ENCODE measurements around the gene TRAF2.
A peak's percentile ranks its signal among the peaks of the same experiment; 100 is the strongest.
"Not testable (repeated sequence)": the region's sequence is repeated elsewhere in the genome, so short reads cannot be mapped to it uniquely, and the experiment has no call there.

Gene TRAF2

GRCh38 chr9:136842380-136842948 is 43.9 kb upstream of the TRAF2 start, which contains the start of gene AJM1:
TSS of gene AJM1 (plus strand) at chr9:136842478. CDS start at chr9:136844415, 1,937 bp downstream.
- H3K4me1 ChIP-seq (ENCODE audit: control insufficient read depth, insufficient read depth, low read length, unreplicated experiment) = peaks cover 20% of the 10 kb centered on the region
- peak within 1 kb of the TSS; percentile 56 for H3K4me3 ChIP-seq (ENCODE audit: low read depth, low read length)
- not testable (repeated sequence) for H2AFZ ChIP-seq (ENCODE audit: low read length, unreplicated experiment); H3K27me3 ChIP-seq (ENCODE audit: insufficient read depth, low read length); H3K79me2 ChIP-seq (ENCODE audit: control insufficient read depth, insufficient read depth, low read length, unreplicated experiment); H3K27ac ChIP-seq (ENCODE audit: low read depth, low read length); H3K36me3 ChIP-seq (ENCODE audit: insufficient read depth, low read length)

GRCh38 chr9:136843159-136843800 is 43.0 kb upstream of the TRAF2 start:
- not testable (repeated sequence) for H3K79me2 ChIP-seq (ENCODE audit: control insufficient read depth, insufficient read depth, low read length, unreplicated experiment); H2AFZ ChIP-seq (ENCODE audit: low read length, unreplicated experiment); H3K4me3 ChIP-seq (ENCODE audit: low read depth, low read length); H3K27me3 ChIP-seq (ENCODE audit: insufficient read depth, low read length); H3K36me3 ChIP-seq (ENCODE audit: insufficient read depth, low read length); H3K27ac ChIP-seq (ENCODE audit: low read depth, low read length)
- H3K4me1 ChIP-seq (ENCODE audit: control insufficient read depth, insufficient read depth, low read length, unreplicated experiment) = peaks cover 20% of the 10 kb centered on the region

- H2AFZ ChIP-seq (ENCODE audit: low read length, unreplicated experiment); H3K4me3 ChIP-seq (ENCODE audit: low read depth, low read length); H3K79me2 ChIP-seq (ENCODE audit: control insufficient read depth, insufficient read depth, low read length, unreplicated experiment); H3K27me3 ChIP-seq (ENCODE audit: insufficient read depth, low read length); H3K36me3 ChIP-seq (ENCODE audit: insufficient read depth, low read length); H3K27ac ChIP-seq (ENCODE audit: low read depth, low read length): not testable (repeated sequence)
- peaks cover 20% of the 10 kb centered on the region for H3K4me1 ChIP-seq (ENCODE audit: control insufficient read depth, insufficient read depth, low read length, unreplicated experiment)
Measured at GRCh38 chr9:136843801-136844740, 42.2 kb upstream of the TRAF2 start.

GRCh38 chr9:136844761-136845464 is 41.4 kb upstream of the TRAF2 start:
- Histone ChIP-seq H3K4me3 (ENCODE audit: low read depth, low read length) (peak overlapping the region; percentile 91; the same call in 1 of the 2 replicates), H3K36me3 (ENCODE audit: insufficient read depth, low read length) (no peaks in the 10 kb centered on the region), H3K79me2 (ENCODE audit: control insufficient read depth, insufficient read depth, low read length, unreplicated experiment) (no peaks in the 10 kb centered on the region), H3K27me3 (ENCODE audit: insufficient read depth, low read length) (peaks cover 9% of the 10 kb centered on the region; the same call in 1 of the 2 replicates), H3K27ac (ENCODE audit: low read depth, low read length) (no peak overlapping the region), H3K4me1 (ENCODE audit: control insufficient read depth, insufficient read depth, low read length, unreplicated experiment) (peaks cover 20% of the 10 kb centered on the region), H2AFZ (ENCODE audit: low read length, unreplicated experiment) (no peak overlapping the region)

GRCh38 chr9:136845465-136846260 is 40.7 kb upstream of the TRAF2 start:
- H3K4me1 ChIP-seq (ENCODE audit: control insufficient read depth, insufficient read depth, low read length, unreplicated experiment) = peaks cover 22% of the 10 kb centered on the region
- H3K4me3 ChIP-seq (ENCODE audit: low read depth, low read length) = peak overlapping the region; percentile 91
- H3K27me3 ChIP-seq (ENCODE audit: insufficient read depth, low read length) = peaks cover 9% of the 10 kb centered on the region; the same call in 1 of the 2 replicates

GRCh38 chr9:136846376-136847087 is 39.8 kb upstream of the TRAF2 start:
- Histone ChIP-seq H3K27ac (ENCODE audit: low read depth, low read length) (peak overlapping the region; percentile 21; the same call in 1 of the 2 replicates), H3K27me3 (ENCODE audit: insufficient read depth, low read length) (peaks cover 9% of the 10 kb centered on the region; the same call in 1 of the 2 replicates), H3K36me3 (ENCODE audit: insufficient read depth, low read length) (no peaks in the 10 kb centered on the region), H3K4me3 (ENCODE audit: low read depth, low read length) (peak overlapping the region; percentile 91), H3K79me2 (ENCODE audit: control insufficient read depth, insufficient read depth, low read length, unreplicated experiment) (no peaks in the 10 kb centered on the region), H3K4me1 (ENCODE audit: control insufficient read depth, insufficient read depth, low read length, unreplicated experiment) (peaks cover 14% of the 10 kb centered on the region), H2AFZ (ENCODE audit: low read length, unreplicated experiment) (no peak overlapping the region)

More at GRCh38 chr9:136845465-136846260, 40.7 kb upstream of the TRAF2 start:
- Histone ChIP-seq H3K36me3 (ENCODE audit: insufficient read depth, low read length) (no peaks in the 10 kb centered on the region), H3K27ac (ENCODE audit: low read depth, low read length) (no peak overlapping the region), H2AFZ (ENCODE audit: low read length, unreplicated experiment) (no peak overlapping the region), H3K79me2 (ENCODE audit: control insufficient read depth, insufficient read depth, low read length, unreplicated experiment) (no peaks in the 10 kb centered on the region)

- Histone ChIP-seq H3K79me2 (ENCODE audit: control insufficient read depth, insufficient read depth, low read length, unreplicated experiment) (no peaks in the 10 kb centered on the region), H3K4me1 (ENCODE audit: control insufficient read depth, insufficient read depth, low read length, unreplicated experiment) (peaks cover 8% of the 10 kb centered on the region), H3K27me3 (ENCODE audit: insufficient read depth, low read length) (peaks cover 9% of the 10 kb centered on the region; the same call in 1 of the 2 replicates), H3K27ac (ENCODE audit: low read depth, low read length) (peak overlapping the region; percentile 66), H2AFZ (ENCODE audit: low read length, unreplicated experiment) (peak overlapping the region; percentile 51), H3K4me3 (ENCODE audit: low read depth, low read length) (peak overlapping the region; percentile 91), H3K36me3 (ENCODE audit: insufficient read depth, low read length) (no peaks in the 10 kb centered on the region)
Measured at GRCh38 chr9:136847088-136847825, 39.1 kb upstream of the TRAF2 start.

GRCh38 chr9:136847826-136848392 is 38.4 kb upstream of the TRAF2 start:
- peak overlapping the region; percentile 86 for H3K27ac ChIP-seq (ENCODE audit: low read depth, low read length)
- peaks cover 9% of the 10 kb centered on the region; the same call in 1 of the 2 replicates for H3K27me3 ChIP-seq (ENCODE audit: insufficient read depth, low read length)
- peak overlapping the region; percentile 91 for H3K4me3 ChIP-seq (ENCODE audit: low read depth, low read length)
- no peaks in the 10 kb centered on the region for H3K36me3 ChIP-seq (ENCODE audit: insufficient read depth, low read length)
- peaks cover 8% of the 10 kb centered on the region for H3K4me1 ChIP-seq (ENCODE audit: control insufficient read depth, insufficient read depth, low read length, unreplicated experiment)
- H3K79me2 ChIP-seq (ENCODE audit: control insufficient read depth, insufficient read depth, low read length, unreplicated experiment) = no peaks in the 10 kb centered on the region
- peak overlapping the region; percentile 51 for H2AFZ ChIP-seq (ENCODE audit: low read length, unreplicated experiment)

All from ACC112 (cell line).